GM18858 (cell line): ENCODE data around the gene LRRC38.
"Not testable (repeated sequence)": the region's sequence is repeated elsewhere in the genome, so short reads cannot be mapped to it uniquely, and the experiment has no call there.

ENCODE experiments used
- ATAC-seq: cut with Tn5 transposase; IDR thresholded peaks from one replicate; pipeline ENCODE4 v1.9.1; 2021; ENCODE audit not compliant: unreplicated experiment

Gene LRRC38

DNA sequence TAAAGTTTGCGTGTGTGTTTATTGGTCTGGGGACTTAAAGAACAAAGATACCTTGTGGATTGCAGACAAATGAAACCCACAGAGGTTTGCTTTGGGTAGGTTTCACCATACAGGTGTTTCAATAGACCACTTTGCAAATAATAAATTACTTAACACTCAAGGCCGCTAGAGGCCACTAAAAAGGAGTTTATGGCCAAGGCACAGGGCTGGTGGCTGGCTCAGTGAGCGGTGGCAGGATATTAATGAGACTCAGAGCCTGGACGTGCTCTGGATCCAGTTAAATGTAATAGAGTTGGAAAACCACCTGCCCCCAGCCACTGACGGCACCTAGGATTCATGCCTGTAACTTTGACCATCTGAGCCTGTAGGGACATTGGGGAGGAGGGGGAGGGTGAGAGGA is 44.5 kb downstream of the LRRC38 start:
- ATAC-seq, result no peak

DNA sequence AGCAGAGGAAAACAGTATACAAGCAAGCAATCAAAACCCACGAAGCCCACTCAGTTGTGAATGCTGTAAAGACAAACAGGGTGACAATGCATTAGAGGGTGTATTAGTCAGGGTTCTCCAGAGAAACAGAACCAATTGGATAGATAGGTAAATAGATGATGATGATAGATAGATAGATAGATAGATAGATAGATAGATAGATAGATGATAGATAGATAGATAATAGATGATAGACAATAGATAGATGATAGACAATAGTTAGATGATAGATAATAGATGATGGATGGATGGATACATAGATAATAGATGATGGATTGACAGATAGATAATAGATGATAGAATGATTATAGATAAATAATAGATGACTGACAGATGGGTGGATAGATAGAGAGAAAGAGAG is 48.3 kb downstream of the LRRC38 start:
- ATAC-seq, result no peak

DNA sequence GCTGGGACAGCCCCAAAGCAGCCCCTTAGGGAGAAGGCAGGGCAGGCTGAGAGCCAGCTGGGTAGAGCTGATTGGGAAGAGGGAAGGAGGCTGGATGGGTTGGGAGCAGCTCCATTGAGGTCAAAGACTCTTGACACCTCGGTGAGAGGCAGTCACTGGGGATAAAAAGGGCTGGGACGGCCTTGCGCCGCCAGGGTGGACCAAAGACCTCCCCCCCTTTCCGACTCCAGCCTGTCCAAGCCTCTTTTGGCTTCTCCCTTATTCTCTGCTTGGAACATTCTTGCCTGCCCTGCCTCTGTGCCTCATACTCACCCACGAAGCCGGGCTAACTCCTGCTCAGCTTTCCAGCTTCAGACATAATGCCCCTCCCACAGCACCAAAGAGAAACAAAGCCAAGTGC is 51.1 kb downstream of the LRRC38 start:
- no peak for ATAC-seq

DNA sequence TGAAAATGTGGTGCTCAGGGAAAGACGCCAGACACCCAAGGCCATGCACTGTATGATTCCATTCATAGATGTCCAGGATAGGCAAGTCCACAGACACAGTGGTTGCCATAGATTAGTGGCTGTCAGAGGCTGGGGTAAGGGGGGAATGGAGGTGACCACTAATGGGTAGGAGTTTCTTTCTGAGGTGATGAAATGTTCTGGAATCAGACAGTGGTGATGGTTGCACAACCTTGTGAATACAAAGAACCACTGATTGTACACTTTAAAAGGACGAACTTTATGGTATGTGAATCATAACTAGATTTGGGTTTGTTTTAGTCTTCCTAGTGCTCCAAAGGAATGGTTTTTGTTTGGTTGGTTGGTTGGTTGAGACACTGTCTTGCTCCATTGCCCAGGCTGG is 51.8 kb downstream of the LRRC38 start:
- ATAC-seq, result no peak

DNA sequence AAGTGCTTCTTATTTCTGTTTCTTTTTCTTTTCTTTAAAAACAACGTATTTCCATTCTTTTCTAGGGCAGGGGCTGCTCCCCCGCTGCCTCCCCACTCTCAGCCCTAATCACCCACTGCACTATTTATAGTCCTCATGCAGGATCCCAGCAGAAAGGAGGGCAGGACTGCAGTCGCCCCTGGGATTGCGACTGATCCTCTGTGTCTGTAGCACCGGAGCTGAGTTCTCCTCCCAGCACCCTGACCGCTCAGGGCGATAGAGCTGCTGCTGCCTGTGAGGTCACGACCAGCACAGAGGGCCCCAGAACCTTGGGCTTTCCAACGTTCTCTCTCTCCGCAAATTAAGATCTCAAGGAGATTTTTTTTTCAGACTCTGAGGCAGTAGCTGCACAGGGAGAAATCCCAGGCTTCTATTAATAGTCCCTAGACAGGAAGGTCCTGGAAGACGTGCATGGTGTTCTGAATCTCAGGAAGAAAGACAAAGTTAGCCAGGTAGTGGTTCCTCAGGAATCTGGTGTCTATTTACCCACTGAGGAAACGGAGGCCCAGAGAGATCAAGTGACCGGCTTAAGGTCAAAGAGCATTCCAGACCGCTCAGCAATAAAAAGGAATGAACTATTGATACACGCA is 56.8 kb downstream of the LRRC38 start:
- ATAC-seq, result no peak

DNA sequence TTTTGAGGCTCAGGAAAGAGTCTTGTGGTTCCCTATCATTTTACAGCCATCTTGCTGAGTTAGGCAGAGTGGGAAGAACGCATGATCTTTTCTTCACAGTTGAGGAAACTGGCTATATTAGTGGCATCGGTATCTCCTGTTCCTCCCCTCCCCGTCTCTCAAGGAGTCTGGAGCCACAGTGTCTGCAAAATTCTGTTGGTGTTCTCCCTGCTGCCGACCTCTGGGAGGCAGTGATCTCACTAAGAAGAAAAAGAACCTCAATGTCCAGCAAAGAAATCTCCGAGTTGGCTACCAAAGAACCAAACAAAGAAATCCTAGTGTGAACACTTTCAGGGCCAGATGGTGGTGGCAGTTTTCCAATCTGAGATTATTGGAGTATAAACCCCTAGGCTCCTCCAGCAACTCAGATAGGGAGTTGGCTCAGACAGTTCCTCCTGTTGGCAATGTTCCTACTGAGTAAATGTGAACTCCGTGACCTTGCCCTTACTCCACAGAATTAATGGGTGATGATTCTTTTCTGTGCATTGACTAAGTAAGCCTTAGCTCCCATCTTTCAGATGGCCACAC is 62.3 kb downstream of the LRRC38 start:
- ATAC-seq, result no peak

DNA sequence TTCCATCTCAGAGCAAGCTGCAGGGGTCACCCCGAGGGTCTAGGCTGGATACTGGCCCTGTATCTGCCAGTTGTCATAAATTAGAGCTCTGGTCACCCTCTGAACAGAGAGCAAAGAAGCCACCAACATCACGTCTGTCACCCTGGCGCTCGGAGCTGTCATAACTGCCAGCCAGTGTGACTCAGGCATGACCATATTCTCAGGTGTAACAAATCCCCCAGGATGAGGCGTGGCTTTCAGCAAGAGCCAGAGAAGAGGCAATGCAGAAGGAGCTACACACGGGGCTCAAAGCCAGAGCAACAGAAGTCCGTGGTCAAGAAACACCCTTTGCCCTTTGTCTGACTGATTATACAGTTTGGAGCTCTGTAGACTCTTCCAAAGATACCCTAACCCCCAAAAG is 63.6 kb downstream of the LRRC38 start:
- no peak for ATAC-seq

DNA sequence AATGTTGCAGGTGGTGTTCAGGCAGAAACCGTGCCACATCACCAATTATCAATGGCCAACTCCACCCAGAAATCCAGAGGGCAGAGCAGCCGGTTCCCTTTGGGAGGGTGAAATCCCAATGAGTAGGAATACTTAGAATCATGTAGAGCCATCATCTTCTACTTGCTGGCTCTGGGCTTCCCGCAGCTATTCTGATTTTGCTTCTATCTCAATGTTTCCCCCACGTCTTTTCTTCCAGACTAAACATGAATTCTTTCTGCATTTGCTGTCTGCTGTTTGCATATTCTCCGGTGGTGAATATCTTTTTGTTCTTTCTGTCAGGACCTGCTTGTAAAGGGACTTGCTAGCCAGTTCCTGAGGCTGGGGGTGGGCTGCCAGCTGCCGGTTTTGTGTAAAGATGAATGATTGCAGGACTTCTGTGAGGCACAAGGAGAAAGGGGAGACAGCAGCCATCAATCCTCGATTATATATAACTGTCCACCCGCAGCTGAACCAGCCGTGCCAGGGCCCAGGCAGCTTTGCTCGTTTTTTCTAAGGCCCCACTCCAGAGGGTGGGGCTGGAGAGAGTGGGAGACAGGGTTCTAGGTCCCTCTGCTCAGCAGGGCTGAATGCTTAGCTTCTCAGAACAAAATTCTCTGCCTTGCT is 70.3 kb downstream of the LRRC38 start:
- no peak for ATAC-seq

DNA sequence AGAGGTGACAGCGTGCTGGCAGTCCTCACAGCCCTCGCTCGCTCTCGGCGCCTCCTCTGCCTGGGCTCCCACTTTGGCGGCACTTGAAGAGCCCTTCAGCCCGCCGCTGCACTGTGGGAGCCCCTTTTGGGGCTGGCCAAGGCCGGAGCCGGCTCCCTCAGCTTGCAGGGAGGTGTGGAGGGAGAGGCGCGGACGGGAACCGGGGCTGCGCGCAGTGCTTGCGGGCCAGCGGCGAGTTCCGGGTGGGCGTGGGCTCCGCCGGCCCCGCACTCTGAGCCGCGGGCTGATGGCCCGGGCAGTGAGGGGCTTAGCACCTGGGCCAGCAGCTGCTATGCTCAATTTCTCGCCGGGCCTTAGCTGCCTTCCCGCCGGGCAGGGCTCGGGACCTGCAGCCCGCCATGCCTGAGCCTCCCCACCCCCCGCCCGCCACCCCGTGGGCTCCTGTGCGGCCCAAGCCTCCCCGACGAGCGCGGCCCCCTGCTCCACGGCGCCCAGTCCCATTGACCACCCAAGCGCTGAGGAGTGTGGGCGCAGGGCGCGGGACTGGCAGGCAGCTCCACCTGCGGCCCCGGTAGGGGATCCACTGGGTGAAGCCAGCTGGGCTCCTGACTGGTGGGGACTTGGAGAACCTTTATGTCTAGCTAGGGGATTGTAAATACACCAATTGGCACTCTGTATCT is 74.6 kb downstream of the LRRC38 start:
- not testable (repeated sequence) for ATAC-seq

DNA sequence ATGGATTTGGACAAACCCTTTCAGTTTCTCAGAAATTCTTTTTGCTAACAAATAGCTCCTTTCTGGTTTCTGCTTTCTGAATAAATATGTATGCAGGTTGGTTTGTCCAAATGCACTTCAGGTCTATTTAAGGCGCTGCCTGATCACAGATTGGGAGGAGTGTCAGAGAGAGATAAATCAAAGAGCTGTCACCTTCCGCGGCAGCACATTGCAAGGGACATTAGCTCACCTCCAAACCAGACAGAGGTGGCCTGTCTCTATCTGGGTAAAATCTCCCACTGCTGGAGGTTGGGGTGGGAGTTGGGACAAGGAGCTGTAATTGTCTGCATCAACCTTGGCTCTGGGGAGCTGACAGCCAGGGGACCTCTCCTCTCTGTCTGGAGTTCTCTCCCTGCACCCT is 78.3 kb downstream of the LRRC38 start:
- no peak for ATAC-seq

DNA sequence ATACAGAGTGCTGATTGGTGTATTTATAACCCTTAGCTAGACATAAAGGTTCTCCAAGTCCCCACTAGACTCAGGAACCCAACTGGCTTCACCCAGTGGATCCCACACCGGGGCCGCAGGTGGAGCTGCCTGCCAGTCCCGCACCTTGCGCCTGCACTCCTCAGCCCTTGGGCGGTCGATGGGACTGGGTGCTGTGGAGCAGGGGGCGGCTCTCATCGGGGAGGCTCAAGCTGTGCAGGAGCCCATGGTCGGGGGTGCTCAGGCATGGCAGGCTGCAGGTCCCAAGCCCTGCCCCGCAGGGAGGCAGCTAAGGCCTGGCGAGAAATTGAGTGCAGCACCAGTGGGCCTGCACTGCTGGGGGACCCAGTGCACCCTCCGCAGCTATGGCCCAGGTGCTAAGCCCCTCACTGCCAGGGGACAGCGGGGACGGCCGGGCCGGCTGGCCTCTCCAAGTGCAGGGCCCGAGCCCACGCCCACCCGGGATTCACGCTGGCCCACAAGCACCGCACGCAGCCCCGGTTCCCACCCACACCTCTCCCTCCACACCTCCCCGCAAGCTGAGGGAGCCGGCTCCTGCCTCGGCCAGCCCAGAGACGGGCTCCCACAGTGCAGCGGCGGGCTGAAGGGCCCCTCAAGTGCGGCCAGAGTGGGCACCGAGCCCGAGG is 80.0 kb downstream of the LRRC38 start:
- not testable (repeated sequence) for ATAC-seq

DNA sequence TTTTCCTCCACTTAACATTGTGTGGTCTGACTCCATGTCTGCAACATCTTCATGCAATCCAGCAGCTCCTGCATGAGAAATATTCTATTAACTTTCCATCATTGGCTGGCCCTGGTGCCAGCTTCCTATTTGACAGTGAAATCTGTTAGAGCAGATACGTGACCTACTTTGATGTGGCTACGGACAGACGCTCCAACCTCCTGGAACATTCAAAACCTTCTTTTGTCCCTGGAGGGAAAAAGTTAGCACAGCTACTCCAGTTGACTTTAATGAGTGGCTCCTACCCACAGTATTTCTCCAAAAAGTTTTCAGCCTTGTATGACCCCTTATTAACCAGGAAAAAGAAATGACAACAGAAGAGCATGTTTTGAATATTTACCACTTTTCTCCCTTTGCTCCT is 81.6 kb downstream of the LRRC38 start:
- ATAC-seq, result no peak

DNA sequence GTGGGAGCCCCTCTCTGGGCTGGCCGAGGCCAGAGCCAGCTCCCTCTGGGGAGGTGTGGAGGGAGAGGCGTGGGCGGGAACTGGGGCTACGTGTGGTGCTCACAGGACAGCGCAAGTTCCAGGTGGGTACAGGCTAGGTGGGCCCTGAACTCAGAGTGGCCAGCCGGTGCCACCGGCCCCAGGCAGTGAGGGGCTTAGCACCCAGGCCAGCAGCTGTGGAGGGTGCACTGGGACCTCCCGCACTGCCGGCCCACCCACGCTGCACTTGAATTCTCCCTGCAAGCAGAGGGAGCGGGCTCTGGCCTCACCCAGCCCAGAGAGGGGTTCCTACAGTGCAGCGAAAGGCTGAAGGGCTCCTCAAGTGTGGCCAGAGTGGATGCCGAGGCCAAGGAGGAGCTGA is 83.3 kb downstream of the LRRC38 start:
- ATAC-seq, result no peak
